ENCODE results near the gene BMP15.
A peak's percentile ranks its signal among the peaks of the same experiment; 100 is the strongest.

GRCh38 chrX:50941638-50942037 lies 31.1 kb downstream of the BMP15 start:
- TF ChIP-seq, protein P1, sequence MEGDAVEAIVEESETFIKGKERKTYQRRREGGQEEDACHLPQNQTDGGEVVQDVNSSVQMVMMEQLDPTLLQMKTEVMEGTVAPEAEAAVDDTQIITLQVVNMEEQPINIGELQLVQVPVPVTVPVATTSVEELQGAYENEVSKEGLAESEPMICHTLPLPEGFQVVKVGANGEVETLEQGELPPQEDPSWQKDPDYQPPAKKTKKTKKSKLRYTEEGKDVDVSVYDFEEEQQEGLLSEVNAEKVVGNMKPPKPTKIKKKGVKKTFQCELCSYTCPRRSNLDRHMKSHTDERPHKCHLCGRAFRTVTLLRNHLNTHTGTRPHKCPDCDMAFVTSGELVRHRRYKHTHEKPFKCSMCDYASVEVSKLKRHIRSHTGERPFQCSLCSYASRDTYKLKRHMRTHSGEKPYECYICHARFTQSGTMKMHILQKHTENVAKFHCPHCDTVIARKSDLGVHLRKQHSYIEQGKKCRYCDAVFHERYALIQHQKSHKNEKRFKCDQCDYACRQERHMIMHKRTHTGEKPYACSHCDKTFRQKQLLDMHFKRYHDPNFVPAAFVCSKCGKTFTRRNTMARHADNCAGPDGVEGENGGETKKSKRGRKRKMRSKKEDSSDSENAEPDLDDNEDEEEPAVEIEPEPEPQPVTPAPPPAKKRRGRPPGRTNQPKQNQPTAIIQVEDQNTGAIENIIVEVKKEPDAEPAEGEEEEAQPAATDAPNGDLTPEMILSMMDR (conservative IDR thresholded peaks at IDR 0.05), result peak; percentile 46
- TF ChIP-seq EZH2 (IDR thresholded peaks at IDR 0.05; ENCODE audit: low read depth), result no peak
